Astrocyte (in vitro differentiated cells and primary cell): ENCODE results near the gene GET4. TPM values are rescaled to one million over a fixed set of nuclear protein-coding genes. Genes with fewer than 3 reads are reported as not detected.
"Not testable (repeated sequence)": the region's sequence is repeated elsewhere in the genome, so short reads cannot be mapped to it uniquely, and the experiment has no call there.

Source experiments
- DNase-seq: peaks from one replicate; pipeline ENCODE4 v3.0.0-alpha.2; 2010; ENCODE audit warnings: low read depth
- FAIRE-seq: peaks from 2 replicates; lab custom pipeline; 2011; peaks lifted over from hg19 to GRCh38; lab: Jason Lieb, UNC
- H2AFZ ChIP-seq: 2 replicates; pipeline ENCODE4 v1.6.0; 2012; ENCODE audit warnings: low read depth, low read length, inconsistent platforms
- H3K27ac ChIP-seq: 2 replicates; pipeline ENCODE4 v1.5.1; 2011; ENCODE audit warnings: low read depth, low read length, inconsistent platforms
- H3K27me3 ChIP-seq: 2 replicates; pipeline ENCODE4 v1.6.0; 2011; ENCODE audit warnings: low read length, inconsistent platforms; ENCODE audit not compliant: insufficient read depth
- H3K36me3 ChIP-seq: 2 replicates; pipeline ENCODE4 v1.5.1; 2011; ENCODE audit warnings: low read length, inconsistent platforms; ENCODE audit not compliant: insufficient read depth
- H3K4me1 ChIP-seq: 2 replicates; pipeline ENCODE4 v1.5.1; 2011; ENCODE audit warnings: low read length, inconsistent platforms; ENCODE audit not compliant: insufficient read depth
- H3K4me2 ChIP-seq: 2 replicates; pipeline ENCODE4 v1.6.0; 2012; ENCODE audit warnings: low read length, inconsistent platforms
- H3K4me3 ChIP-seq: 2 replicates; pipeline ENCODE4 v1.5.1; 2011; ENCODE audit warnings: low read depth, mild to moderate bottlenecking, low read length, inconsistent platforms; ENCODE audit not compliant: insufficient read depth
- H3K79me2 ChIP-seq: 2 replicates; pipeline ENCODE4 v1.6.0; 2012; ENCODE audit warnings: mild to moderate bottlenecking, low read length, inconsistent platforms; ENCODE audit not compliant: insufficient read depth
- H3K9ac ChIP-seq: 2 replicates; pipeline ENCODE4 v1.6.0; 2012; ENCODE audit warnings: mild to moderate bottlenecking, low read length, inconsistent platforms
- H3K9me3 ChIP-seq: 2 replicates; pipeline ENCODE4 v1.5.1; 2012; ENCODE audit warnings: low read depth, mild to moderate bottlenecking, low read length, inconsistent platforms; ENCODE audit not compliant: insufficient read depth
- H4K20me1 ChIP-seq: 2 replicates; pipeline ENCODE4 v1.6.0; 2012; ENCODE audit warnings: low read length, inconsistent platforms; ENCODE audit not compliant: insufficient read depth
- H3K27ac Mint-ChIP-seq: one replicate; pipeline ENCODE4 v1.8.0; 2021; ENCODE audit warnings: mild to moderate bottlenecking, mixed read lengths; ENCODE audit not compliant: unreplicated experiment
- H3K27me3 Mint-ChIP-seq: one replicate; pipeline ENCODE4 v1.8.0; 2021; ENCODE audit warnings: low read depth, mixed read lengths; ENCODE audit not compliant: unreplicated experiment
- H3K36me3 Mint-ChIP-seq: one replicate; pipeline ENCODE4 v1.8.0; 2021; ENCODE audit warnings: low read depth, mixed read lengths; ENCODE audit not compliant: unreplicated experiment
- H3K4me1 Mint-ChIP-seq: one replicate; pipeline ENCODE4 v1.8.0; 2021; ENCODE audit warnings: low read depth, mixed read lengths; ENCODE audit not compliant: unreplicated experiment
- H3K4me3 Mint-ChIP-seq: one replicate; pipeline ENCODE4 v1.8.0; 2021; ENCODE audit warnings: mild to moderate bottlenecking, moderate library complexity, mixed read lengths; ENCODE audit not compliant: unreplicated experiment
- H3K9me3 Mint-ChIP-seq: one replicate; pipeline ENCODE4 v1.8.0; 2021; ENCODE audit warnings: mild to moderate bottlenecking, mixed read lengths; ENCODE audit not compliant: unreplicated experiment
- CTCF ChIP-seq: IDR thresholded peaks from 2 replicates; pipeline ENCODE4 v1.5.1; 2011; ENCODE audit warnings: low read depth, mild to moderate bottlenecking, inconsistent platforms, low read length, moderate library complexity; ENCODE audit not compliant: insufficient read depth
- EZH2 ChIP-seq: IDR thresholded peaks from 2 replicates; pipeline ENCODE4 v1.6.1; 2012; ENCODE audit warnings: mild to moderate bottlenecking, low read length, inconsistent platforms; ENCODE audit not compliant: insufficient read depth
- total RNA-seq: library from RNA; stranded (reverse); gene quantifications from 2 replicates; pipeline ENCODE4 v1.2.1, GENCODE V29; 2021

Gene GET4
- total RNA-seq, 1 donor from 2014 or later, result 43.0 TPM

GRCh38 chr7:940599-941408 is 64.5 kb downstream of the GET4 start:
- Mint-ChIP-seq H3K4me1 (peaks cover 6% of the 10 kb centered on the region), H3K4me3 (no peak overlapping the region), H3K36me3 (peaks cover 6% of the 10 kb centered on the region), H3K9me3 (peaks cover 11% of the 10 kb centered on the region), H3K27me3 (peaks cover 20% of the 10 kb centered on the region), H3K27ac (no peak overlapping the region)
- Histone ChIP-seq H3K27ac (no peak overlapping the region), H3K27me3 (peaks cover 8% of the 10 kb centered on the region), H4K20me1 (no peaks in the 10 kb centered on the region), H2AFZ (no peak overlapping the region), H3K36me3 (no peaks in the 10 kb centered on the region), H3K4me1 (no peaks in the 10 kb centered on the region), H3K79me2 (no peaks in the 10 kb centered on the region), H3K4me2 (no peak overlapping the region), H3K9ac (no peak overlapping the region), H3K9me3 (peaks cover 4% of the 10 kb centered on the region), H3K4me3 (no peak overlapping the region)
- no peak for TF ChIP-seq EZH2
- TF ChIP-seq CTCF, result no peak
- no peak for FAIRE-seq
- no peak for DNase-seq

DNA sequence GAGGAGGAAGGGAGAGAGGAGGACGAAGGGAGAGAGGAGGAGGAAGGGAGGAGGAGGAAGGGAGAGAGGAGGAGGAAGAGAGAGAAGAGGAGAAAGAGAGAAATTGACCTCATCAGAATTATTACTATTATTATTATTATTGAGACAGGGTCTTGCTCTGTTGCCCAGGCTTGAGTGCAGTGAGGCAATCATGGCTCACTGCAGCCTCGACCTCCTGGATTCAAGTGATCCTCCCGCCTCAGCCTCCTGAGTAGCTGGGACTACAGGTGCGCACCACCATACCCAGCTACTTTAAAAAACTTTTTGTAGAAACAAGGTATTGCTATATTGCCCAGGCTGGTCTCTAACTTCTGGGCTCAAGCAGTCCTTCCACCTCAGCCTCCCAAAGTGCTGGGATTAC is 67.4 kb downstream of the GET4 start:
- FAIRE-seq, H3K4me3 Mint-ChIP-seq, H3K27ac ChIP-seq, H2AFZ ChIP-seq, H3K79me2 ChIP-seq, H3K9me3 ChIP-seq, H4K20me1 ChIP-seq, H3K27me3 ChIP-seq, H3K4me3 ChIP-seq, H3K4me1 Mint-ChIP-seq, H3K36me3 ChIP-seq, DNase-seq, H3K4me1 ChIP-seq, H3K9ac ChIP-seq, H3K4me2 ChIP-seq, H3K36me3 Mint-ChIP-seq, H3K27ac Mint-ChIP-seq: not testable (repeated sequence)
- Mint-ChIP-seq H3K9me3 (peaks cover 11% of the 10 kb centered on the region), H3K27me3 (peaks cover 24% of the 10 kb centered on the region)

DNA sequence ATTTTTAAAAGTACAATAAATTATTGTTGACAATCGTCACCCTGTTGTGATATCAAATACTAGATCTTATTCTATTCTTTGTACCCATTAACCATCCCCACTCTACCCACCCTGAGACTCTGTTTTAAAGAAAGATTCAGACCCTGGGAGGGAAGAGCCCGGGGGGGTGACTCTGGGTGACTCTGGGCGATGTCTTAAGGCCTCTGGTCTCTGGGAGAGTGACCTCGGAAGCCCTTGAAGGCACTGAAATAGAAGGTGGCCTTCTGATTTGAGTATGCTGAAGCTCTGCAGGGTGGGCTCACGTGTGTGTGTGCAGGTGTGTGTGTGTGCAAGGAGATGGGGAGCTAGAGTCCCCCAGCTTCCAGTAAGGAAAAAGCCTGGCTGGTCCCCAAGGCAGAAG is 68.4 kb downstream of the GET4 start:
- no peak overlapping the region for H3K27ac ChIP-seq
- H3K4me2 ChIP-seq, result no peak overlapping the region
- TF ChIP-seq CTCF (no peak), EZH2 (no peak)
- H2AFZ ChIP-seq, result no peak overlapping the region
- H3K36me3 ChIP-seq, result no peaks in the 10 kb centered on the region
- H3K9me3 ChIP-seq, result peaks cover 4% of the 10 kb centered on the region
- Mint-ChIP-seq H3K36me3 (peaks cover 3% of the 10 kb centered on the region), H3K4me3 (no peak overlapping the region), H3K27me3 (peaks cover 25% of the 10 kb centered on the region), H3K4me1 (no peaks in the 10 kb centered on the region), H3K27ac (no peak overlapping the region), H3K9me3 (peaks cover 11% of the 10 kb centered on the region)
- no peaks in the 10 kb centered on the region for H3K79me2 ChIP-seq
- no peak overlapping the region for H3K9ac ChIP-seq
- no peaks in the 10 kb centered on the region for H4K20me1 ChIP-seq
- no peak overlapping the region for H3K4me3 ChIP-seq
- DNase-seq, result no peak
- H3K27me3 ChIP-seq, result peaks cover 8% of the 10 kb centered on the region
- FAIRE-seq, result no peak
- no peaks in the 10 kb centered on the region for H3K4me1 ChIP-seq
